IMR-90 (cell line): Measurements from ENCODE around the gene LAP3. TPM values are rescaled to one million over a fixed set of nuclear protein-coding genes. Genes with fewer than 3 reads are reported as not detected.
A peak's percentile ranks its signal among the peaks of the same experiment; 100 is the strongest.

Experiments used
- ATAC-seq: fragments of 200-7000 bp; cut with Tn5 transposase; 2 replicates; pipeline ENCODE4 v1.9.1; 2020; ENCODE audit warnings: low read depth, mild to moderate bottlenecking, moderate library complexity
- BruUV-seq: library from RNA; stranded (reverse); fragments of 400-500 nt; replicated peaks from 2 replicates; lab custom pipeline; 2021; lab: Mats Ljungman, UMichigan
- CTCF ChIA-PET: fragments of 300-600 bp; formaldehyde crosslinking; extraction: SDS; loops from one replicate; lab custom pipeline; 2021; ENCODE audit warnings: antibody characterized with exemption; lab: Yijun Ruan, JAX
- POLR2A ChIA-PET: fragments of 300-600 bp; sonication (Branson Sonifier 250); formaldehyde crosslinking; loops from one replicate; lab custom pipeline; 2022; ENCODE audit warnings: antibody characterized with exemption; ENCODE audit not compliant: unreplicated experiment; lab: Charles Lee
- DNase-seq: peaks from one replicate; pipeline ENCODE4 v3.0.0; 2013
- H2AFZ ChIP-seq: replicated peaks from 2 replicates; pipeline ENCODE3; 2013; ENCODE audit warnings: low read length, mild to moderate bottlenecking; ENCODE audit not compliant: poor library complexity
- H2AK5ac ChIP-seq: 2 replicates; pipeline ENCODE4 v1.6.1; 2013; ENCODE audit warnings: low read depth, low read length, inconsistent platforms
- H2AK9ac ChIP-seq: replicated peaks from 2 replicates; pipeline ENCODE3; 2013; ENCODE audit warnings: mild to moderate bottlenecking, low read depth, low read length, moderate library complexity; ENCODE audit not compliant: poor library complexity
- H2BK120ac ChIP-seq: 2 replicates; pipeline ENCODE4 v1.6.1; 2013; ENCODE audit warnings: low read depth, low read length, inconsistent platforms
- H2BK15ac ChIP-seq: 3 replicates; pipeline ENCODE4 v1.6.1; 2013; ENCODE audit warnings: low read depth, low read length, inconsistent platforms
- H2BK20ac ChIP-seq: 2 replicates; pipeline ENCODE4 v1.6.1; 2013; ENCODE audit warnings: low read depth, mild to moderate bottlenecking, inconsistent platforms, low read length, moderate library complexity
- H2BK5ac ChIP-seq: 2 replicates; pipeline ENCODE4 v1.6.1; 2013; ENCODE audit warnings: mild to moderate bottlenecking, low read depth, low read length, inconsistent platforms; ENCODE audit not compliant: poor library complexity, severe bottlenecking
- H3K14ac ChIP-seq: replicated peaks from 2 replicates; pipeline ENCODE4 v1.6.1; 2013; ENCODE audit warnings: low read depth, low read length, inconsistent platforms
- H3K18ac ChIP-seq: 2 replicates; pipeline ENCODE4 v1.6.1; 2013; ENCODE audit warnings: low read depth, low read length, control low read depth
- H3K23ac ChIP-seq: 2 replicates; pipeline ENCODE4 v1.6.1; 2013; ENCODE audit warnings: low read depth, low read length, inconsistent platforms
- H3K27ac ChIP-seq: 2 replicates; pipeline ENCODE4 v1.5.1; 2013; ENCODE audit warnings: mild to moderate bottlenecking, control low read depth, low read length; ENCODE audit not compliant: insufficient read depth
- H3K27me3 ChIP-seq: 2 replicates; pipeline ENCODE4 v1.6.1; 2013; ENCODE audit warnings: low read length; ENCODE audit not compliant: control insufficient read depth, insufficient read depth
- H3K36me3 ChIP-seq: 2 replicates; pipeline ENCODE4 v1.6.1; 2013; ENCODE audit warnings: low read length, mixed read lengths; ENCODE audit not compliant: control insufficient read depth, insufficient read depth
- H3K4ac ChIP-seq: 2 replicates; pipeline ENCODE4 v1.6.1; 2013; ENCODE audit warnings: low read depth, low read length, inconsistent platforms
- H3K4me1 ChIP-seq: 2 replicates; pipeline ENCODE4 v1.6.1; 2013; ENCODE audit warnings: low read length, mixed read lengths; ENCODE audit not compliant: control insufficient read depth, insufficient read depth
- H3K4me2 ChIP-seq: 2 replicates; pipeline ENCODE4 v1.6.1; 2013; ENCODE audit warnings: low read depth, mild to moderate bottlenecking, control low read depth, low read length, moderate library complexity
- H3K4me3 ChIP-seq: 2 replicates; pipeline ENCODE4 v1.5.1; 2013; ENCODE audit warnings: low read depth, mild to moderate bottlenecking, control low read depth, low read length, moderate library complexity; ENCODE audit not compliant: insufficient read depth
- H3K56ac ChIP-seq: 2 replicates; pipeline ENCODE4 v1.6.1; 2013; ENCODE audit warnings: low read length, inconsistent platforms; ENCODE audit not compliant: insufficient read depth; ENCODE audit errors: extremely low read depth
- H3K79me1 ChIP-seq, 2 experiments: 2 replicates each; pipeline ENCODE4 v1.6.1; 2013; ENCODE audit warnings: low read length in 2 of 2, inconsistent platforms in 1 of 2, low read depth in 1 of 2
- H3K9ac ChIP-seq: 2 replicates; pipeline ENCODE4 v1.6.1; 2013; ENCODE audit warnings: low read depth, low read length, control low read depth
- H3K9me1 ChIP-seq: 2 replicates; pipeline ENCODE4 v1.6.1; 2013; ENCODE audit warnings: low read length, inconsistent platforms; ENCODE audit not compliant: insufficient read depth
- H3K9me3 ChIP-seq: 2 replicates; pipeline ENCODE4 v1.6.1; 2013; ENCODE audit warnings: low read length; ENCODE audit not compliant: control insufficient read depth, insufficient read depth
- H4K20me1 ChIP-seq: 2 replicates; pipeline ENCODE4 v1.6.1; 2013; ENCODE audit warnings: low read length, inconsistent platforms; ENCODE audit not compliant: insufficient read depth
- H4K5ac ChIP-seq: 2 replicates; pipeline ENCODE4 v1.6.1; 2013; ENCODE audit warnings: mild to moderate bottlenecking, low read depth, low read length, control low read depth
- H4K8ac ChIP-seq, 2 experiments: 2 replicates each; pipeline ENCODE4 v1.6.1; 2013; ENCODE audit warnings: low read depth in 2 of 2, low read length in 2 of 2, control low read depth in 1 of 2, inconsistent platforms in 1 of 2
- H4K91ac ChIP-seq: 2 replicates; pipeline ENCODE4 v1.6.1; 2013; ENCODE audit warnings: low read depth, low read length, inconsistent platforms; ENCODE audit not compliant: insufficient read depth
- CHD1 ChIP-seq: IDR thresholded peaks from 2 replicates; pipeline ENCODE4 v1.6.1; 2012; ENCODE audit warnings: low read depth, low read length, improper control_type of control experiment
- CTCF ChIP-seq: conservative IDR thresholded peaks from 2 replicates; pipeline ENCODE4 v1.5.1; 2012; ENCODE audit warnings: mild to moderate bottlenecking, low read depth, low read length, improper control_type of control experiment
- MAFK ChIP-seq: IDR thresholded peaks from 2 replicates; pipeline ENCODE4 v1.6.1; 2012; ENCODE audit warnings: low read depth, low read length, improper control_type of control experiment
- MAZ ChIP-seq: IDR thresholded peaks from 2 replicates; pipeline ENCODE4 v1.6.1; 2012; ENCODE audit warnings: low read depth, mild to moderate bottlenecking, low read length, improper control_type of control experiment, moderate library complexity, borderline replicate concordance
- POLR2A ChIP-seq: IDR thresholded peaks from 2 replicates; pipeline ENCODE4 v1.6.1; 2012; ENCODE audit warnings: mild to moderate bottlenecking, low read depth, low read length
- RAD21 ChIP-seq: IDR thresholded peaks from 2 replicates; pipeline ENCODE4 v1.6.1; 2012; ENCODE audit warnings: low read length, improper control_type of control experiment
- WGBS, 2 experiments: methylation state at CpG; one replicate each; pipeline versions ENCODE4 v1.1.5 to v1.1.7; 2013; ENCODE audit warnings: missing lambda C conversion rate in 2 of 2; ENCODE audit not compliant: insufficient read length in 1 of 2; ENCODE audit errors: extremely low coverage in 2 of 2; 5-methylcytosine and 5-hydroxymethylcytosine counted together
- dilution Hi-C: fragments of 300-500 bp; cut with HindIII; formaldehyde crosslinking; loops from one replicate; pipeline ENCODE4 v1.14.3; 2018; ENCODE audit warnings: low sequenced_read_pairs; ENCODE audit not compliant: unreplicated experiment
- in situ Hi-C: fragments of 300-500 bp; cut with MboI; formaldehyde crosslinking; loops from 3 replicates; pipeline ENCODE4 v1.14.3; 2019; ENCODE audit warnings: low sequenced_read_pairs, inconsistent platforms, mixed read lengths
- intact Hi-C: fragments of 100-400 bp; cut with micrococcal nuclease; formaldehyde crosslinking; loops from 2 replicates; pipeline ENCODE4 v1.10.0; 2022
- polyA plus RNA-seq, 3 experiments: library from polyadenylated mRNA; depleted of rRNA; stranded (reverse); fragments of >200 nt; gene quantifications; 2 replicates each; pipeline ENCODE4 v1.2.3, GENCODE V29; 2012; ENCODE audit warnings: low replicate concordance in 1 of 3
- total RNA-seq: library from RNA; depleted of rRNA; stranded (reverse); fragments of >200 nt; gene quantifications from 2 replicates; pipeline ENCODE4 v1.2.3, GENCODE V29; 2012

LAP3 gene
- total and polyA plus RNA-seq, 2 of the 4 experiments (the other 2 are of a cell fraction) = 57.9 to 91.6 TPM

- H3K23ac ChIP-seq = no peak overlapping the region
- POLR2A ChIA-PET = no interaction called here
Measured at GRCh38 chr4:17535242-17535641, 41.8 kb upstream of the LAP3 start.

More at GRCh38 chr4:17535242-17535641, 41.8 kb upstream of the LAP3 start:
- Histone ChIP-seq H4K20me1 (no peaks in the 10 kb centered on the region), H3K4me2 (no peak overlapping the region), H2BK5ac (no peak overlapping the region), H3K56ac (no peak overlapping the region), H2BK120ac (no peak overlapping the region), H3K9ac (no peak overlapping the region), H3K27me3 (no peaks in the 10 kb centered on the region; the same call in 1 of the 2 replicates), H3K9me1 (no peaks in the 10 kb centered on the region), H2AK5ac (no peak overlapping the region), H3K14ac (no peak overlapping the region), H2BK20ac (no peak overlapping the region), H2BK15ac (no peak overlapping the region), H2AK9ac (no peak overlapping the region), H3K36me3 (no peaks in the 10 kb centered on the region), H3K79me1 (no peaks in the 10 kb centered on the region), H3K4me1 (no peaks in the 10 kb centered on the region), H3K4ac (no peak overlapping the region), H3K9me3 (no peaks in the 10 kb centered on the region), H4K91ac (no peak overlapping the region), H3K18ac (no peak overlapping the region), H4K5ac (no peak overlapping the region), H3K4me3 (no peak overlapping the region), H2AFZ (no peak overlapping the region), H4K8ac (no peak overlapping the region), H3K27ac (no peak overlapping the region)
- no peak for TF ChIP-seq CTCF
- peak; percentile 43 for TF ChIP-seq MAFK
- no peak for TF ChIP-seq CHD1
- TF ChIP-seq RAD21 = no peak
- TF ChIP-seq MAZ = no peak
- TF ChIP-seq POLR2A = no peak
- CTCF ChIA-PET = interaction anchor here (1.4 kb wide), 1 partner anchor 14 kb away, joined by 4 read pairs; no protein-coding TSS in a partner anchor
- DNase-seq = no peak
- intact Hi-C loops (no loop called here), dilution Hi-C loops (no loop called here), in situ Hi-C loops (no loop called here)
- no CpG with 5 or more reads among the region's 4 CpGs for WGBS, 2 experiments
- no TSS peak for BruUV-seq
- ATAC-seq = no peak
